T1000 (cell line): Measurements from ENCODE around the gene WWOX.

Experiments
- DNase-seq: peaks from one replicate; lab custom pipeline; 2025; ENCODE audit warnings: mixed read lengths; lab: John Stamatoyannopoulos, UW

Gene WWOX

DNA sequence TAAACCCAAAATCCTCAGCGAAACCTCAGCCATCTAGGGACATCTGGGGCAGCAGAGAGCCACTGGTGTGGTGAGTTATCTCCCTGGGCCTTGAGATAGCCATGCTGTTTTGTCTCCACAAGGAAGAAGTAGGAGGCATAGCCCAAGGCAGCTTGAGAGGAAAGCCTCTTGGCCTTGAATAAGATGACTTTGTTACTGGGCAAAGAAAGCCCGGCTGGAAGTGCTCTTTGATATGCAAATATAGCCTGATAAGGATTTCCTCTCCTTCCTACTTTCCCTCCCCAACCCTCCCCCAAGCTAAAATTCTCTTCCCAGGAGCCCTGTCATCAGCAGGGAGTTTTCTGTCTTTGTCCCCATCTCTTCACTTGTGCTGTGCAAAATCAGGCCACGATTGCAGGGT lies 806.7 kb downstream of the WWOX start:
- DNase-seq: no peak

DNA sequence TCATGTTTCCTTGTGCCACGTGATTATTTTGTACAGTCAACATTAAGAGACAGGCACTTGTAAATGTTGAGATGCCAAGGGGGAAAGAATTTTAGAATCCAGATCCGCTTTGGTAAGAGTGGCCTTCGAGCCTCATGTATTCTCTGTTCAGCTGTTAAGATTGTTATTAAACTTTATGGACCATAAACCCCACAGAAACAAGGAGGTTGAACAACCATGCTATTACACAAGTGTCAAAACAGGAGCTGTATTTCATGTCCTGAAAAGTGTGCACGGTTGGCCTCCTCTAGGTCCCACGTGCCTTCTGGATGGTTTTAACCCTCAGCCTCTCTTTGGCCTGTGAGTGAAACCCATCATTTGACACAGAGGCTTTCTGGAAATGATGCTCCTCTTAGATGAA lies 809.8 kb downstream of the WWOX start:
- no peak for DNase-seq

DNA sequence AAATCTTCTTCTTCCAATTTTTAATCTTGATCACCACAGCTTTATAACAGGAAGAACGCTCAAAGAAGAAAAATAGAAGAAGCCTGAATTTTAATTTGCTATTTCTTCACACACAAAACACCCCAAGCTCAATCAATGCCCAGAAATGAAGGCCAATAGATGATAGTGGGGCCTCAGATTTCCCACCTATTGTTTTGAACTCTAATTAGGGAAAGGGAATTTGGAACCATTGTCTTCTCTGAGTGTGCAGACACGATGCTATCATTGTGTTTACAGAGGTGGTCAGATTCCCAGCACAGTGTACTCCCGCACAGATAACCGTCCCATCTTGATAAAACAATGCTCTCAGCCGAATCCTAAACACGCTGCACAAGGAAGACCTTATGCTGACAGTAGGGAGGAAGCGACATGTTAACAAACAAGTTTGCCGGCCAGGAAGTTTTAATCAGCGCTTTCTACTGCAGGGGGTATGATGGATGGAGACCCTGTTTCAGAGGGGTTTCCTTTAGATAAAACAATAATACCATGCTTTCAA lies 816.4 kb downstream of the WWOX start:
- DNase-seq: no peak

DNA sequence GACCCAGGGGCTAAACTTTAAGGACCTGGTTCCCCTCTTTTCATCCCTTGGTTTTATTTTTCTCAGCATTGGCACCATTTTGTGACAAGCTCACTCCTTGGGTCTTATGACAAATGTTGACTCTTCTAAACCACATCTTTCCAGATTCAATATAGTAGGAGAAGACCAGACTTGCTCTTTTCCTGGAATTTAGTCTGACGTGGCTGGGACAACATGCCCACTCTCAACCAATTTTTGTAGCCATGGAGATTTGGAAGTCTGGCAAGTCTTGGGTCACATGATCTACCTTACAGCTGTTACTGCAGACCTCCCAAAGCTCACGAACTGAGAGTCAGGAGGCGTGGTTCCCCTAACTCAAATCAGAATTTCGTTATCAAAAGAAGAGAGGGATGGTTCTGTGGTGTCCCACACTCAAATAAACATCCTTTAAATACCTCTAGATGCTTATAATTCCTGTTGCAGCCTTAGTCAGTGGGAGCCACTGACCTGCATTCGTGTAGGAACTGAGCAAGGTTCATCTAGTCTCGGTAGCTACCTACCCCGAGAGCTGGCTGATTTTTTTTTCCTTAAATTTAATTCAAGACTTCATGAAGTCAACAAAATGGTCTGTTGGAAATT lies 817.6 kb downstream of the WWOX start:
- no peak for DNase-seq

DNA sequence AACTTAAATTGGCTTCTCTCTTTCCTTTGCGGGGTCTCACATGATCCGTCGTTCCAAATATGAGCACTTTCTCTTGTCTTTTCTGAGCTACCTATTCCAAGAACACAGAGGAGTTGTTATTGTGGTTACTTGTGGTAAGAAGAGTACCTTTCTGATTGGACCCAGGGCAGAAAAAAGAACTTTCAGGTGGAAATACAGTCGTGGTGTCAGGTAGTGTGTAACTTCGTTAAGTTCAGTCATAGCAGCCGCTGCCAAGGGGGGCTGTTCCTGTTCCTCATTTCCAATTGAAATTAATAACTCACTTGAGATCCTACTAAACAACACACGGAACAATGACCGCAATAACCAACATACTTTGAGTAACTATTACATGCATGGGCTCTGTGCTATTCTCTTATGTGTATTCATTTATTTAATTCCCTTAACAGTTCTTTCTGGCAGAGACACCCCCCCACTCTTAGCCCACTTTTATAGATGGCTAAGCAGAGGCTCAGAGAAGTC lies 819.4 kb downstream of the WWOX start:
- no peak for DNase-seq

DNA sequence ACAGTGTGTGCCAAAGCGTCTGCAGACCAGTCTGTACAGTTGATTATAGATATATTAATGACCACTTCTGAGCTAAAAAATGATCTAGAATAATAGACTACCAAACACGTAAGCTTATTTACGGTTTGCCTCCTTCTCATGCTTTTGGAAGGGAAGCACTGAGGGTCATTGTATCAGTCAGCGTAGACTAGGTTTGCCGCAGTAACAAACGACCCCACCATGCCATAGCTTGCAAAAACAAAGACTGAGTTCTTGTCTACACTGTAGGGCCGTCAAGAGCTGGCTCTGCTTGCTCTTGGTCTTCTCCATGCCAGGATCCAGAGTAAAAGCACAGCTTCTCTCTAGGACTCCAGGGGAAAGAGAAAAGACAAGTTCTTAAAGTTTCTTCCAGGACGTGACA lies 820.4 kb downstream of the WWOX start:
- no peak for DNase-seq

DNA sequence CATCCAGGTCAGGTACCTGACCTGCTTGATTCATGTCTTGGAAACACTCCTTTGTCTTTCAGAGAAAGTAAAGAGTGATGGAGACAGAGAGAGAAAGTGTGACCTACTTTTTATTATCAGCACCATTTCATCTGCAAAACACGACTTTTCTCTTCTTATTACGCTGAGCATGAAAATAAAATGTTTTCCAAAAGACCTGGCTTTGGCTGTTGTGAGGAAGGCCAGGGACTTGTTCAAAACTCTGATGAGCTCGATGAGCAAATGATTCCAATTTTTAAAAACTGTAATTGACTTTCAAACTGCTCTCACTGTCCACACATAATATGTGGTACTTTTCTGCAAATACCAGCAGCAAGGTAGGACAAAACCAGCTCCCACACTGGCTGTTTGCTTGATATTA lies 821.2 kb downstream of the WWOX start:
- DNase-seq: no peak

DNA sequence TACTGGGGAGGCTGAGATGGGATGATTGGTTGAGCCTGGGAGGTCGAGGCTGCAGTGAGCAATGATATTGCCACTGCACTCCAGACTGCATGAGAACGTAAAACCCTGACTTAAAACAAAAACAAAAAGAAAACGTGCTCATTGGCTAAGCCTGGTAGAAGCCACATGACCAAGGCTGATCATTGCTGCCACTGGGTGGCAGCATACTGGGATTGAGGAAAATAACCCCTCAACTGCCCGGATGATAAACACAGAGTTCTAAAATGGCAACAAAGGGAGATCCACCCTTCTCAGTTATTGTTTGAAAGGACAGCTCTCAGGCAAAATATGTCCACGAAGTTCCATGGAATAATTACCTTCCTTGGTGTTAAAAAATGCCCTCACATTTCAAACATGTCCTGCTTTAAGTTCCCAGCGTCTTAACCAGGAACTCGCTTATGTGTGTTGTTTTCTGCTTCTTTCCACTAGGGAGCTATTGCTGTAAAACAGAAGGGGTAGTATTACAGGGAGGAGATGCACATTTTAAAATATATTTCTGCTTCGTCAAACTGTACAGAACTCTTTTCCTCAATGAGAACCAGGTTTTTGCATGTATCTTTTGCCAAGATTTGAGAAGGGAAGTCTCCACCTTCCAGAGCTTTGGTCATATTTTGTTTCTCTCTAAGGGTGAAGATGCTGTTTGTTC lies 825.8 kb downstream of the WWOX start:
- DNase-seq: no peak

DNA sequence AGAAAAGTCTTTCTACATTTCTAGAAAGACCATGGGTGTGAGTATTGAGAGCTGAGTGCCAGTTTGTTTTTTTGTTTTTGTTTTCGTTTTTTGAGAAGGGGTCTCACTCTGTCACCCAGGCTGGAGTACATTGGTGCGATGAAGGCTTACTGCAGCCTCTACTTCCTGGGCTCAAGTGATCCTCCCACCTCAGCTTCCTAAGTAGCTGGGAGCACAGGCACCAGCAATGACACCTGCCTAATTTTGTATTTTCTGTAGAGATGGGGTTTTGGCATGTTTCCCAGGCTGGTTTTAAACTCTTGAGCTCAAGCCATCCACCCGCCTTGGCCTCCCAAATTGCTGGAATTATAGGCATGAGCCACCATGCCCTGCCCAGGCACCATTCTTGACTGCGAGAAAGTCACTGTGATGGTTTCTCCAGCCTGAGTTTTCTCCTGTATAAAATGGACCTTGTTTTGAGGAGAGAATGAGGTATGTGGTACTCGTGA lies 827.3 kb downstream of the WWOX start:
- DNase-seq: no peak

DNA sequence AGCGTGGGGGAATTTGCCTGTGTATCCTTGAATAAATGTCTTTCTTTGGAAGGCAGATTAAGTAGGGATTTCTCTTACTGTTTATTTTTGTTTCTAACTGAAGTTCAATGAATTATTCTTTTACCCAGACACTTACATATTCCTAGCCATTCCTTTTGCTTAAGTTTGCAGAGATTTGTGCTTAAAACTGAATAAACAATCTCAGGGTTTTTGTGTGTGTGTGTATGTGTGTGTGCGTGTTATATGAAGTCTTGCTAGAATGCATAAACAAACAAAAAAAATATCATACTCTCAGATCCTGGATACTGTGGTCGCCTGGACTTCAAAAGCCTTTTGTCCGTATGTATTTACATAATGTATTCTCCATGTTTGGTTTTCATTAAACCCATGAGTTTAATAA lies 828.3 kb downstream of the WWOX start:
- no peak for DNase-seq

DNA sequence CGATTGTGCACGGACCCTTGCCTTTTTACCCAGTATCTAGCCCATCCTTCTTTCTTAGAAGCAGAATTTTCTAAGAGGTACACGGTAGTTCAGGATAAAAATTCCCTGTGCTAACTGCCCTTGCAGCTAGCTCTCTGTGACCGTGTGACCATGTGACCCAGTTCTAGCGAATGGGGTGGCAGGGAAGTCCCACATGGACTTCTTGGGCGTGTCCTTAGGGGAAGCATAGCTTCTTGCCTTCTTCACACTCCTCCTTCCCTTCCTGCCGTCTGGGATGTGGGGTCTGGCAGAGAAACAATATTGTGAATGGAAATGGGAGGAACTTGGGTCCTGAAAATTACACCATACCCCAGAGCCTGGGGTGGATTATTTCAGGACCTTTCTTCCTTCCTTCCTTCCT lies 830.4 kb downstream of the WWOX start:
- DNase-seq: no peak

DNA sequence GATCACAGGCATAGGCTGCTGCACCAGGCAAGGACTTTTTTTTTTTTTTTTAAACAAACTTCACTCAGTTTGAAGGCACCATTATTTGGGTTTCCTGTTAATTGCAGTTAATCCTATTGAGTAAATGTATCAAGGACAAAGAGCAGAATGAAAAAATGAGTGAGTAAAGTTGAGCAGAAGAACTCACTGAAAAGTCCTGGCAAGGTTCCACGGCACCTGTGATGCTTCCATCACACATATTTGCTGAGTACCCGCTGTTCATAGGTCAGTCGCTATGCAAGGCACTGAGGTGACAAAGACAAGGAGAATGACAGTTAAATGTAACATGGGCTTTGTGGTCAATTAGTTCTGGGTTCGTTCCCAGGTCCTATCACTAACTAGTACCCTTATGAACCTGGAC lies 831.1 kb downstream of the WWOX start:
- DNase-seq: no peak

DNA sequence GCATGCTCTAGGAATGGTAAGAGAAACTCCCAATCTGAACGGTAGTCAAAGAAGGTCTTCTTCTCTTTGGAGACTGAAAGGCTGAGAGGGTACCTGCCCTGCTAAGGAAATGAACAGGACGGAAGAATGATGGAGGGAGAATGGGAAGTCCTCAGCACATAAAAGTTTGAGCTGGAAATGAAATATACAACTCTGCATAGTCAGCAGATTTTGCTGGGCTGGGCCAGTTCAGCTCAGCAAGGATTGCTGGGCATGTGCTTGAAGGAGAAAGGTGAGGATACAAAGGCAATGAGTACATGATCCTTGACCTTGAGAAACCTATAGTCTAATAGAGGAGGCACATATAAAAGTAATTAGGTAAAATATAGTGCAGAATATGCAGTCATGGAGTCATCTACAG lies 831.8 kb downstream of the WWOX start:
- DNase-seq: no peak

DNA sequence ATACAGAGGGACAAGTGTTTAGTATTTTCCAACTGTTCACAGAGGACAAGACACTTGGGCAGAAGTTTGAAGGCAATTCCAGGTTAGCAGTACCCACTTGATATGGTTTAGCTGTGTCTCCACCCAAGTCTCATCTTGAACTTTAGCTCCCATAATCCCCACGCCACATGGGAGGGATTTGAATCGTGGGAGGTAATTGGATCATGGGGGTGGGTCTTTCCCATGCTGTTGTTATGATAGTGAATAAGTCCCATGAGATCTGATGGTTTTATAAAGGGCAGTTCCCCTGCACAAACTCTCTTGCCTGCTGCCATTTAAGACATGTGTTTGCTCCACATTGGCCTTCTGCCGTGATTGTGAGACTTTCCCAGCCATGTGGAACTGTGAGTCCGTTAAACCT lies 832.2 kb downstream of the WWOX start:
- DNase-seq: no peak

DNA sequence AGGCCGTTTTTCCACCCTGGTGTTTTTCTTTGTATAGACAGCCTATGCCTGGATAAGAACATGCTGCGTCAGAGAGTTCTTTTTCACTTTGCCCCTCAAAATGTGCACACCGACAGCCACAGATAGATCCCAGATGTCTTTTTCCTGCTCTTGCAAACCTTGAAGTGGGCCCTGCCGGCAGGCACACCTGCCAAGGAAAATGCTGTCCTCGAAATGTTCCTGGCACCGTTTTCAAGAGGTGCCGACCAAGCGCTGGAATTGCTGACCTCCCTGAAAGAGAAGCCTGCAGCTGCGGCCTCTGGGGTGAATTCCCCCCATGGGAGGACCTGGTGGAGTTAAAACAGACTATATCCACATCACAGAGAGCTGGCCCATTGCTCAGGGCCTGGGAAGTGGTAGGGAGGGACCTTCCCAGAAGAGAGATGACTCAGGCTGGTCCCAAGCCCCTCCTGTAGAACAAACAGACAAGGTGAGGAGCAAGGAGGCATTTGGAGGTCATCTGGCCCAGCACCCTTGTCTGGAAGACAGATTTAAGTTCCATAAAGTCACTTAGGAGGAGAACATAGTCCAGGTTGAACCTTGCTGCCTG lies 833.0 kb downstream of the WWOX start:
- no peak for DNase-seq

DNA sequence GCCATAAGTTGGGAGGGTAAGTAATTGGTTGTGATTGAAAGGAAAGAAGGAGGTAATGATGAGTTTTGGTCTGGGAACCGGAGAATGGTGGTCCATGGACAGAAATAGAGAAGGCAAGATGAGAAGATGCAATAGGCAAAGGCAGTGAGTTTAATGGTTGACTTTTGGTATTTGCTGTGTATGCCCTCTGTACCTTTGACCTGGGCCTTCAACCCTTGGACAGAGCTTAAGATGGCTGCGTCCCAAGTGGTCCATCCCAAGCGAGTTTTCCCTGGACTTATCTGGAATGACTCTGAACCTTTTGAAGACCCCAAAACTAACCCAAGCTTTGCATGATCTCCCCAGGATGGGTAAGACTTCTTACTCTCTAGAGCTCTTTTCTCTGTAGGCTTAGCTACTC lies 836.6 kb downstream of the WWOX start:
- no peak for DNase-seq

DNA sequence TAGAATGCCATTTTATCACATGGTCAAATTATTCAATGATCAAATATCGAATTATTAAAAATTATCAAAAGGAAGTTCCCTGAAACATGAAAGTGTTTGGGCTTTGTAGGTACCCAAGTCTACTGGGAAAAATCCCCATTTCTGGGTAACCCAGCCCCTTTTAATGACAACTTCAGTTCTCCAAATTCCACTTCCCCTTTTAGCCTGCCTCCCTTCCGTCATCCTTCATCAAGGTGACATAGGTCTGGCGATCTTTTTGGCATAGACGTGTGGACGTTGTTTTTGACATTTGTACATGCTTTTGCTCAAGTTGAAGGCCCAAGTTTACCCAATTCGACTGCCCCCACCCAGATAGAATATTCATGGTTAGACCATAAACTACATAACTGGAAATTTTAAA lies 840.1 kb downstream of the WWOX start:
- DNase-seq: no peak

DNA sequence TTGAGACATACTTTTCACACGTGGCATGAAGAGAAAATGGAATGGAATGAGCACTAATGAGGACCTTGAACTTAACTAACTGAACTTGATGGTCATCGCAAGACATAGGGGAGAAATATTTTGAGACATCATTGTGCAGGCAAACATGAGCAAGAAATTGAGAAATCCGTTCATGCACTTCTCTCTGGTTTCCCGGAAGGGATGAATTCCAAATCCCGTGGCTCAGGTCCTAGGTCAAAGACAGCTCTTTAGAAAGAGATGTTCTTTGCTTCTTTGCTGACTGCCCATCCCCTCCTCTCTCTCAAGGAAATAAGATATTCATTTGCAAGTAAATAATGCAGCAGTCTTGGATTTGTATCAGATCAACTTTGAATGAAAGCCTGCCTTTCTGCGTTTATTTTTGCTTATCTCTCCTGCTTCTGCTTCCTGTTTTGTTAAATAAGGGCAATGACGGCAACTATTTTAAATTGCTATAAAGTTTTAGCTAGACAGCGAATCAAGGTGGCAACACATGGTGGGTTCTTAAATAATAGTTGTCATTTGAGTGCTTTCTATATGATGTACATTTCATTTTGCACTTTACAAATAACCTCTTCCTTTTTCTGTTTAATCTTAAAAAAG lies 843.3 kb downstream of the WWOX start:
- no peak for DNase-seq

DNA sequence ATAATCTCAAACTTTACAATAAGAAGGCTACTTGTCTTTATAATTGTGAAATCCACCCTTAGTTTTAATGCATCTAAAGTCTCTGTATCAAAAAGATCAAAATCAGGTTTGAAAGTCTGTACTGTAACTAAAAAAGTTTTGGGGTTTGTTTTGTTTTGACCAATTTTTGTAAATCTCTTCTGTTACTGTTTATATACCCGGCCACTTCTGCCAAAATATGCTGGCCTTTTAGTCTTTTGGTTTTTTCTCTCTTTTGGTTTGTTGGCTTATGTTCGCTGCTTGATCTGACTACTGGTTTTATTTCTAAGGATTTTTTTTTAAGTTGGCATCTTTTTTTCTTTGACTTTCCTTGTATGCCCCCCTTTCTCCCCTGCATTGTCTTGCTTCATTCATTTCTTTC lies 845.9 kb downstream of the WWOX start:
- no peak for DNase-seq

DNA sequence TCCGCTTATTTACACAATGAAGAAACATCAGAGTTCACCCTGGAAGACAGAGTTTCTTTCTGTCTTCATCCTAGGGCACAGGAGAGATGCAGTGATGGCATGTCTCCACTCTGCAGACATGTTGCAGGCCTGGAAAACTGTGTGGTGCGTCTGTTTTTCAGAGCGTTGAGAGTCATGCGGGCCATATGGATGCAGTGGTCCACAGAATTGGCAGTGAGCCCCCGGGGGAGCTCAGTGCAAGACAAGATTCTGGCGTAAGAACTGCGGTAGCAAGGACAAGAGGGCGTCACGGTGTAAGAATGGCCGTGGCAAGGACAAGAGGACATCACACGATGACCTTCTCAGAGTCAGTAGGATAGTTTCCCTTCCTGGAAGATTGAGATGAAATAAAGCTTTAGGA lies 847.1 kb downstream of the WWOX start:
- no peak for DNase-seq

DNA sequence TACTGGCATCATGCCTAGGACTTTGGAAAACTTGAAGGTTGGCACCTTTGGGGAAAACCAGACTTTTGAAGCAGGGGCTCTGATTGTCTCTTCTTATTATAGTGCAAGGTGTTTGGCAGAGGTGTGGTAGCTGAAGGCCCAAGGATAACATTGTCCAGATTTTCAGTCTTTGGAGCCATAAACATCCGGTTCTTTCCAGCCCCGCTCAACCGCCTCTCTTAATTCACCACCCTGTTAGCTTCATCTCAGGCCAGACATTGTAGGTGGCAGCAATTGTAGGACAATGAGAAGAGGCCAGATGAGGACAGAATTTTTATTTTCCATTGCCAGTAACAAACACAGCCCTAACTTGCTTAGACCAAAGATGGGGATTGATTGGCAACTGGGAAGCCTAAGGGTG lies 851.3 kb downstream of the WWOX start:
- no peak for DNase-seq

DNA sequence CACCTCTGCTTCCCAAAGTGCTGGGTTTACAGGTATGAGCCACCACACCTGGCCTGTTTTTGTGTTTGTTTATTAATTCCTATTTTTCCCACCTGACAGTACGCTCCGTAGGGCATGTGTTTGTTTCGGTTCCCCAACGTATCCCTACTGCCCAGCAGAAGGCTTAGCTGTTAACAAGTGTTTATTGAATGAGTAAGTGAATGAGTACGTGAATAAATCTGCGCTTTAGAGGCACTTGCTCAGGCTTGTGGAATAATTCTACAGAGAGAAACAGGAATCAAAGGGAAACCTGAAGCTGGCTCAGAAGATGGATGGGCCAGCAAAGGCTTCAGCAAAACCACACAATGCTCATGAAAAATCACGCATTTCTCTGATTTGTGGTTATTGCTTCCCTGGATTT lies 853.2 kb downstream of the WWOX start:
- DNase-seq: no peak

DNA sequence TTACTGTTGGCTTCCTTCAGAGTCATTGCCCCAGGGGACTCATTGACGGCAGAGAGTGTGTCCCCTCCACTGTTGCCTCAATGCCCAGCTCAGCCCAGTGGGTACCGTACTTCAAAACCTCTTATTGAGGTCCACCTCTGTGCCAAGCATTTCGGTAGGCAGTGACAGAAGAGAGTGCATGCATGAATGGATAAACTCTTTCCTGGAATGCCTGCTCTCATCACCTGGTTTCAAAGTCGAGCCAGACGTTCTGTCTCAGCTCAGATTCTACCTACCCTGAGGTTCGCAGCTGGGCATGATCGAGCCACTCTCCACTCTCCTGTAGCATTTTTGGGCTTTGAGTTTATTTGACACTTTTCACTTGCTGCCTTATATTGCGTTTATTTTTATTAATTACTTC lies 854.1 kb downstream of the WWOX start:
- DNase-seq: no peak
